CD4-positive, alpha-beta memory T cell (primary cell): ENCODE results near the gene RAD21L1. TPM values are rescaled to one million over a fixed set of nuclear protein-coding genes. Genes with fewer than 3 reads are reported as not detected.
A peak's percentile ranks its signal among the peaks of the same experiment; 100 is the strongest.
"Not testable (repeated sequence)": the region's sequence is repeated elsewhere in the genome, so short reads cannot be mapped to it uniquely, and the experiment has no call there.

Experiments
- CTCF ChIA-PET: fragments of 350-600 bp; sonication (Branson Sonifier 250); formaldehyde crosslinking; loops from one replicate; lab custom pipeline; 2021; ENCODE audit warnings: inconsistent platforms; ENCODE audit not compliant: partially characterized antibody; lab: Charles Lee
- POLR2A ChIA-PET: fragments of 350-600 bp; sonication (Branson Sonifier 250); formaldehyde crosslinking; loops from one replicate; lab custom pipeline; 2021; ENCODE audit not compliant: partially characterized antibody; lab: Charles Lee
- DNase-seq, 5 donors: peaks; one replicate each; pipeline versions ENCODE4 v3.0.0 to v3.0.0-alpha.2; 2020 to 2022; ENCODE audit warnings: mixed read lengths in 1 of 5
- H3K27ac ChIP-seq: one replicate; pipeline ENCODE4 v1.7.0; 2013; ENCODE audit warnings: low read depth, low read length
- H3K27me3 ChIP-seq: 2 replicates; pipeline ENCODE4 v1.7.0; 2013; ENCODE audit warnings: mild to moderate bottlenecking, low read length, moderate library complexity; ENCODE audit not compliant: insufficient read depth
- H3K36me3 ChIP-seq: 2 replicates; pipeline ENCODE4 v1.7.0; 2013; ENCODE audit warnings: mild to moderate bottlenecking, low read length, moderate library complexity; ENCODE audit not compliant: insufficient read depth
- H3K4me1 ChIP-seq: 2 replicates; pipeline ENCODE4 v1.7.0; 2013; ENCODE audit warnings: mild to moderate bottlenecking, low read length, moderate library complexity; ENCODE audit not compliant: insufficient read depth
- H3K4me3 ChIP-seq, 2 donors: one replicate each; pipeline ENCODE4 v1.7.0; 2013; ENCODE audit warnings: low read length in 2 of 2, mild to moderate bottlenecking in 1 of 2
- H3K9me3 ChIP-seq, 2 donors: one replicate each; pipeline ENCODE4 v1.7.0; 2013; ENCODE audit warnings: low read length in 2 of 2, control low read depth in 1 of 2; ENCODE audit not compliant: control insufficient read depth in 1 of 2
- H3K27ac Mint-ChIP-seq, 7 donors: one replicate each; pipeline ENCODE4 v1.8.0; 2020 to 2021; ENCODE audit warnings: mixed read lengths in 7 of 7, mild to moderate bottlenecking in 6 of 7, inconsistent platforms in 3 of 7, moderate library complexity in 3 of 7
- H3K27me3 Mint-ChIP-seq, 2 donors: one replicate each; pipeline ENCODE4 v1.8.0; 2020 to 2021; ENCODE audit warnings: mixed read lengths in 2 of 2
- H3K36me3 Mint-ChIP-seq, 2 donors: one replicate each; pipeline ENCODE4 v1.8.0; 2020 to 2021; ENCODE audit warnings: mixed read lengths in 2 of 2, inconsistent platforms in 1 of 2, mild to moderate bottlenecking in 1 of 2
- H3K4me1 Mint-ChIP-seq, 4 donors: one replicate each; pipeline ENCODE4 v1.8.0; 2020 to 2021; ENCODE audit warnings: mixed read lengths in 4 of 4, mild to moderate bottlenecking in 1 of 4
- H3K4me3 Mint-ChIP-seq, 8 donors: one replicate each; pipeline ENCODE4 v1.8.0; 2020 to 2021; ENCODE audit warnings: mixed read lengths in 8 of 8, mild to moderate bottlenecking in 7 of 8, moderate library complexity in 6 of 8, inconsistent platforms in 3 of 8
- H3K9me3 Mint-ChIP-seq, 8 donors: one replicate each; pipeline ENCODE4 v1.8.0; 2020 to 2021; ENCODE audit warnings: mixed read lengths in 8 of 8, mild to moderate bottlenecking in 5 of 8, inconsistent platforms in 3 of 8, moderate library complexity in 1 of 8
- intact Hi-C: fragments of 100-400 bp; cut with micrococcal nuclease; formaldehyde crosslinking; loops from one replicate; pipeline ENCODE4 v1.15.1; 2023
- polyA plus RNA-seq, 2 donors: library from polyadenylated mRNA; unstranded; fragments of 300-500 nt; fragmentation: Illumina TruSeq; gene quantifications; one replicate each; pipeline ENCODE4 v1.2.3, GENCODE V29; 2021
- total RNA-seq, 2 experiments: library from RNA; stranded (reverse); gene quantifications; one replicate each; pipeline ENCODE4 v1.2.3, GENCODE V29; 2021

The RAD21L1 gene
- total and polyA plus RNA-seq, 4 experiments from 2014 or later: 0.78 TPM; not detected in 3

- Mint-ChIP-seq H3K27me3 (peaks cover 3 to 6% of the 10 kb centered on the region in 2 donors), H3K27ac (peak overlapping the region in 1 of 7 donors; percentile 13), H3K36me3 (no peaks in the 10 kb centered on the region), H3K4me1 (peaks cover 19 to 28% (median 25%) of the 10 kb centered on the region in 4 donors), H3K9me3 (no peaks in the 10 kb centered on the region), H3K4me3 (peak overlapping the region in 7 of 8 donors; percentile 4 to 52 (median 26))
- Histone ChIP-seq H3K4me3 (no peak overlapping the region), H3K36me3 (no peaks in the 10 kb centered on the region), H3K4me1 (peaks cover 33% of the 10 kb centered on the region), H3K9me3 (no peaks in the 10 kb centered on the region), H3K27ac (no peak overlapping the region), H3K27me3 (no peaks in the 10 kb centered on the region)
- DNase-seq: peak; percentile 52 to 63 (median 60)
- intact Hi-C loops: loop anchor here (1.0 to 5.0 kb wide), 6 partner anchors 13 to 256 kb away; partner anchors contain the start of gene RAD21L1
- ChIA-PET CTCF (interaction anchor here (0.7 to 2.9 kb wide), 18 partner anchors 8 to 398 kb away, joined by 3 to 21 read pairs (median 4); partner anchors contain the start of genes NSFL1C and RAD21L1), POLR2A (interaction anchor here (0.9 kb wide), 1 partner anchor 104 kb away, joined by 3 read pairs; no protein-coding TSS in a partner anchor)
These were observed 13.0 kb upstream of the RAD21L1 start for GRCh38 chr20:1212607-1213396.

- no peaks in the 10 kb centered on the region for H3K36me3 ChIP-seq
- DNase-seq: no peak
- Mint-ChIP-seq H3K9me3 (peaks cover 0 to 1% (median 0%) of the 10 kb centered on the region in 8 donors), H3K27me3 (peaks cover 1 to 4% of the 10 kb centered on the region in 2 donors), H3K36me3 (no peaks in the 10 kb centered on the region), H3K27ac (peak overlapping the region in 2 of 7 donors; percentile 75 to 77), H3K4me1 (peaks cover 19 to 28% (median 26%) of the 10 kb centered on the region in 4 donors), H3K4me3 (peak overlapping the region in 1 of 8 donors; percentile 52)
- H3K4me1 ChIP-seq: peaks cover 33% of the 10 kb centered on the region
- intact Hi-C loops: loop anchor here (5.0 kb wide), 3 partner anchors 87 to 258 kb away; no protein-coding TSS in a partner anchor
- H3K4me3 ChIP-seq: no peak overlapping the region
- no peaks in the 10 kb centered on the region for H3K9me3 ChIP-seq
- no peak overlapping the region for H3K27ac ChIP-seq
- ChIA-PET CTCF (interaction anchor here (1.0 kb wide), 1 partner anchor 107 kb away, joined by 4 read pairs; no protein-coding TSS in a partner anchor), POLR2A (no interaction called here)
- no peaks in the 10 kb centered on the region for H3K27me3 ChIP-seq
These were observed 11.0 kb upstream of the RAD21L1 start for GRCh38 chr20:1214838-1215261.

- CTCF ChIA-PET: interaction anchor here (1.0 kb wide), 1 partner anchor 107 kb away, joined by 4 read pairs; no protein-coding TSS in a partner anchor
These were observed 10.3 kb upstream of the RAD21L1 start for GRCh38 chr20:1215386-1216170.

GRCh38 chr20:1216527-1217427 is 9.1 kb upstream of the RAD21L1 start:
- H3K4me3 ChIP-seq, H3K36me3 Mint-ChIP-seq, DNase-seq, H3K9me3 ChIP-seq, H3K27me3 ChIP-seq, CTCF ChIA-PET, H3K27me3 Mint-ChIP-seq, intact Hi-C loops, H3K27ac ChIP-seq, POLR2A ChIA-PET, H3K36me3 ChIP-seq, H3K9me3 Mint-ChIP-seq: not testable (repeated sequence)
- Mint-ChIP-seq H3K4me1 (peaks cover 19 to 28% (median 26%) of the 10 kb centered on the region in 4 donors), H3K27ac (peak overlapping the region in 4 of 7 donors; percentile 17 to 82 (median 74)), H3K4me3 (peak overlapping the region in 3 of 8 donors; percentile 30 to 47 (median 34))
- peaks cover 33% of the 10 kb centered on the region for H3K4me1 ChIP-seq

More at GRCh38 chr20:1215386-1216170, 10.3 kb upstream of the RAD21L1 start:
- Histone ChIP-seq H3K4me1 (peaks cover 33% of the 10 kb centered on the region), H3K27ac (peak overlapping the region; percentile 25), H3K27me3 (no peaks in the 10 kb centered on the region), H3K4me3 (no peak overlapping the region), H3K9me3 (no peaks in the 10 kb centered on the region), H3K36me3 (no peaks in the 10 kb centered on the region)
- H3K4me1 Mint-ChIP-seq: peaks cover 19 to 28% (median 26%) of the 10 kb centered on the region in 4 donors
- peaks cover 1 to 4% of the 10 kb centered on the region in 2 donors for H3K27me3 Mint-ChIP-seq
- H3K9me3 Mint-ChIP-seq: peaks cover 0 to 1% (median 0%) of the 10 kb centered on the region in 8 donors
- peak in 2 of 5 donors; percentile 17 to 19 for DNase-seq
- H3K36me3 Mint-ChIP-seq: no peaks in the 10 kb centered on the region
- H3K4me3 Mint-ChIP-seq: peak overlapping the region; percentile 48 to 72 (median 56)
- intact Hi-C loops: no loop called here
- H3K27ac Mint-ChIP-seq: peak overlapping the region; percentile 75 to 94 (median 89)
- POLR2A ChIA-PET: no interaction called here

- H3K27me3 ChIP-seq, H3K9me3 ChIP-seq, H3K36me3 Mint-ChIP-seq, intact Hi-C loops, POLR2A ChIA-PET, H3K27ac ChIP-seq, H3K9me3 Mint-ChIP-seq, H3K27me3 Mint-ChIP-seq, H3K36me3 ChIP-seq, CTCF ChIA-PET, DNase-seq, H3K4me3 Mint-ChIP-seq, H3K27ac Mint-ChIP-seq, H3K4me3 ChIP-seq: not testable (repeated sequence)
- peaks cover 2 to 18% (median 10%) of the 10 kb centered on the region in 4 donors for H3K4me1 Mint-ChIP-seq
- H3K4me1 ChIP-seq: peaks cover 17% of the 10 kb centered on the region
These were observed 3.1 kb upstream of the RAD21L1 start for GRCh38 chr20:1222750-1223149.

- H3K4me1 ChIP-seq: peaks cover 17% of the 10 kb centered on the region
- Mint-ChIP-seq H3K9me3 (peaks cover 0 to 5% (median 2%) of the 10 kb centered on the region in 8 donors), H3K4me3 (peak overlapping the region in 6 of 8 donors; percentile 27 to 76 (median 55)), H3K36me3 (peaks cover 0 to 2% of the 10 kb centered on the region in 2 donors), H3K4me1 (peaks cover 2 to 18% (median 10%) of the 10 kb centered on the region in 4 donors), H3K27ac (peak overlapping the region in 5 of 7 donors; percentile 5 to 77 (median 63)), H3K27me3 (peaks cover 2 to 3% of the 10 kb centered on the region in 2 donors)
- no peak overlapping the region for H3K27ac ChIP-seq
- intact Hi-C loops: no loop called here
- CTCF ChIA-PET: no interaction called here
- H3K9me3 ChIP-seq: no peaks in the 10 kb centered on the region
- H3K27me3 ChIP-seq: peaks cover 6% of the 10 kb centered on the region
- peak in 2 of 5 donors; percentile 16 to 47 for DNase-seq
- POLR2A ChIA-PET: interaction anchor here (2.1 kb wide), 1 partner anchor 42 kb away, joined by 6 read pairs; the partner anchor contains the start of gene SNPH
- no peak overlapping the region for H3K4me3 ChIP-seq
- no peaks in the 10 kb centered on the region for H3K36me3 ChIP-seq
These were observed 1.5 kb upstream of the RAD21L1 start for GRCh38 chr20:1224205-1224890.
